Ramos (cell line): ENCODE data around the gene APP.

Source experiments
- in situ Hi-C: fragments of 300-500 bp; cut with MboI; formaldehyde crosslinking; loops from one replicate; pipeline ENCODE4 v1.14.3; 2022; ENCODE audit warnings: low sequenced_read_pairs; ENCODE audit not compliant: unreplicated experiment

The APP gene

DNA sequence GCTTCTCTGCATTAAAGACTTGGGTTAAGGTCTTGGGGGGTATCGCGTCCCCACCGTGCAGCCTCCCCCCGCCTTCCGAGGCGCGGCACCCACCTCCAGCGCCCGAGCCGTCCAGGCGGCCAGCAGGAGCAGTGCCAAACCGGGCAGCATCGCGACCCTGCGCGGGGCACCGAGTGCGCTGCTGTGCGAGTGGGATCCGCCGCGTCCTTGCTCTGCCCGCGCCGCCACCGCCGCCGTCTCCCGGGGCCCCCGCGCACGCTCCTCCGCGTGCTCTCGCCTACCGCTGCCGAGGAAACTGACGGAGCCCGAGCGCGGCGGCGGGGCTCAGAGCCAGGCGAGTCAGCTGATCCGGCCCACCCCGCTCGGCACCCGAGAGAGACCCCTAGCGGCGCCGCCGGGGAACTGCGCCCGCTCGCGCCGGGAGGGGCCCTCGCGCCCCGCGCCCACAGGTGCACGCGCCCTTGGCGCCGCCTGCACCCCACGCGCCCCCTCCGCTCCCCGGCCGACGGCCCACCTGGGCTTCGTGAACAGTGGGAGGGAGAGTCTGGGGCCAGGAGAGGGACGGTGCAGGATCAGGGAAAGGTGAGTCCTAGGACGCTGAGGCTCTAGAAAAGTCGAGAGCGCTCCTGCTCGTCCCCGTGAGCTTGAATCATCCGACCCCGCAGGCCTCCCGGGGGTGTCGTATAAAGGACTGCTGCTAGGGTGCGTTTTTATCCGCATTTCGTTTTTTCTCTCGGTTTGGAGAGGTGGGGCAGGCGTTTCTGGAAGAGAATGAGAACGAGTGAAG lies at the start of gene APP:
Gene APP (minus strand): TSS at position 300 of the 787 bp plus-strand sequence. CDS start 150 bp downstream, at position 150.
- in situ Hi-C loops = no loop called here

DNA sequence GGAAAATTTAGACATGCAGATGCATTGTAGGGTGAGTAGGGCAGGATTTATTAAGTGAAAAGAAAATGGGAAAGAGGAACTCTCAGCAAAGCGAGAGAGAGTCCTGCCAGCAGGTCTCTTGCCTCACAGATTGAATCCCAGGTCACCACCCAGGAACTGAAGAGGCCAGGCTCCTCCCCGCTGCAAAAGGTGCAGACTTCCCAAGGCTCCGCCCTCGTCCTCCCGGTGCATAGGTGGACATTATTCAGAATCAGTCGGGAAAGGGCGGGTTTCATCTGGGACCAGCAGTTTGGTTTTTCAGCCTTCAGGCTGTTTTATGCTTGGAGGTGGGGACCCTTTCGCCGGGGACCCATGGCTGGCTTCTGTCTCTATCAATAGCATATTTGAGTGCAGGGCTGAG lies 41.6 kb upstream of the APP start:
- in situ Hi-C loops = no loop called here

- in situ Hi-C loops = no loop called here
Measured at GRCh38 chr21:26210614-26211013, 40.0 kb upstream of the APP start.

GRCh38 chr21:26207021-26207420 lies 36.5 kb upstream of the APP start:
- in situ Hi-C loops = no loop called here

- in situ Hi-C loops = no loop called here
Measured at GRCh38 chr21:26199456-26199855, 28.9 kb upstream of the APP start.

GRCh38 chr21:26195708-26196107 lies 25.1 kb upstream of the APP start:
- in situ Hi-C loops = no loop called here

- in situ Hi-C loops = no loop called here
Measured at GRCh38 chr21:26194811-26195251, 24.3 kb upstream of the APP start.

- in situ Hi-C loops = no loop called here
Measured at GRCh38 chr21:26194326-26194725, 23.8 kb upstream of the APP start.

- in situ Hi-C loops = no loop called here
Measured at GRCh38 chr21:26191609-26192008, 21.0 kb upstream of the APP start.

- in situ Hi-C loops = no loop called here
Measured at GRCh38 chr21:26188422-26188821, 17.9 kb upstream of the APP start.

- in situ Hi-C loops = no loop called here
Measured at GRCh38 chr21:26185446-26185845, 14.9 kb upstream of the APP start.

GRCh38 chr21:26185021-26185420 lies 14.5 kb upstream of the APP start:
- in situ Hi-C loops = no loop called here

DNA sequence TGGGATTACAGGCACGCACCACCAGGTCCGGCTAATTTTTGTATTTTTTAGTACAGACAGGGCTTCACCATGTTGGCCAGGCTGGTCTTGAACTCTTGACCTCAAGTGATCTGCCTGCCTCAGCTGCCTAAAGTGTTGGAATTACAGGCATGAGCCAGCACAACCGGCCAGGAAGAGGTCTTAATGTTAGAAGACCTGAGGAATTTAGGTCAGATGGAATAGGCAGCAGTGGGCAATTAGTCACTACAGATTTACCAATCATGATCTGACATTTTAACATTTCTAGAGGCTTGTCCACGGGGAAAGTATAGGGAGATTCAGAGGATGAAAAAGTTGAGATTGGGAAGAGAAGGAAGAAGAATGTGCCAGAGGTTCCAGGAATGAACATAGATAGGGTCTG lies 8.9 kb upstream of the APP start:
- in situ Hi-C loops = no loop called here

DNA sequence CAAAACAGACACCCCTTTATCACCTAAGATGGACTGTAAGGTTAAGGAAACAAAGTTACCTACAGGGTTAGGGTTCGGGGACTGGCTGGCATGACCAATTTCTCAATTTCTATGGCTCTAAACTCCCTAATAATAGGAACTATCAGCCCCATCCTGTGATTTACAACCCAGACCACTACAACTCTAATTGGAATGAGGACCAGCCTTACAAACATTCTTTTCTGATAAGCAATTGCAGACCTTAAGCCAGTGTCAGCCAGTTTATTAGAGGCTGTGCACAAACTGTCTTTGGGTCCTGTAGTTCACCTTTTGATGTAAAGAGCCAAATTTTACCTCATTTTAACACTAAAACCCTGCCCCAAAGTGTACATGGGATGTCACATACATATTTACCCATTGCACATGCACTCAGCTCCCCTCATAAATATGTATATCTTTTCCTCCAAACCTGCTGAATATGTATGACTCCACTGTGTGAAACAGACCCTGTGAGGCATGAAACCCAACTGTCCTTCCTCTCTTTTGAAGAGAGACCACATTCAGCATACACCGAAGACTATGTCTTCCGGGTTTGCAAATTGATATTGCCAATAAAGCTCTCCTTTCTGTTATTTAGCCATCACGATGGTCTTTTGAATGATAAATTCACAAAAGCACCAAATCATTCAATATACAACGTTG lies 7.3 kb upstream of the APP start:
- in situ Hi-C loops = no loop called here

GRCh38 chr21:26177187-26177586 lies 6.6 kb upstream of the APP start:
- in situ Hi-C loops = no loop called here

DNA sequence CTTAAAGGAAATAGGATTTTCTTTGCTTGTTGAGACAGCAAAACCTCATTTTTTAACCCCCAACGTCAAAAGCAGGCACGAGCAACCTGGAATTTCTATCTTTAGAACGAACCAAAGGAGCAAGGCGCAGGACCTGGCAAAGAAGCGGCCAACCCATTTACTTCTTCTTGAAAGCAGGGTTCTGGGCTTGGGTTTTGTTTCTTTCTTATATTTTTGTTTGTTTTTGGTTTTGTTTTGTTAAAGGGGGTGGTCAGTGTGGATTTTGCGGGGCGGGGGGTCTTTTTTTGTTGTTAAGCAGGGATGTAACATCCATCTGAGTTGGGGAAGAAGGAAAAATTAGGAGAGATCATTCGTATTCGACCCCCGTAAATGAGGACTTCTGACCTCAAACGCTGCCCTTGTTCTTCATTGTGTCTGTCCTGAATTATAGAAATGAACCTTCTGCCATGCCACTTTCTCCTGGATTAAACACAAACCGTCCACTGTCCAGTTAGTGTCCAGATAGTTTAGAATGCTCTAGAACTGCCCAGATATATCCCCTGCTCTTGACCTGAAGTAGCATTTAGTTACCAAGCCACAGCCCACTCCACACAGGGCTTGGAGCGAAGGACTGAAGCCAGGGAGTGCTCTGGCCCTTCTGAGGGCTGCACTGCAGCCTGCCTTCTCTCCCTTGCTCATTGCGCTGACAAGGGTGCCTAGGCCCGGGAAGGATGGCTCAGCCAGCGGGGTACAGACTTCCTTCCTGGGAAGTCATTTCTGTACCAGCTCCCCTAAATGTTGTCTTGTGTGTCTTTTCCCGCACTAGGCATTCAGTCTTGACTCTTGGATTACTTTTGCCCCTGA lies 909 bp upstream of the APP start:
- in situ Hi-C loops = no loop called here

GRCh38 chr21:26169611-26170470 lies 729 bp downstream of the APP start:
- in situ Hi-C loops = no loop called here

GRCh38 chr21:26169061-26169610 lies 1.4 kb downstream of the APP start:
- in situ Hi-C loops = no loop called here

DNA sequence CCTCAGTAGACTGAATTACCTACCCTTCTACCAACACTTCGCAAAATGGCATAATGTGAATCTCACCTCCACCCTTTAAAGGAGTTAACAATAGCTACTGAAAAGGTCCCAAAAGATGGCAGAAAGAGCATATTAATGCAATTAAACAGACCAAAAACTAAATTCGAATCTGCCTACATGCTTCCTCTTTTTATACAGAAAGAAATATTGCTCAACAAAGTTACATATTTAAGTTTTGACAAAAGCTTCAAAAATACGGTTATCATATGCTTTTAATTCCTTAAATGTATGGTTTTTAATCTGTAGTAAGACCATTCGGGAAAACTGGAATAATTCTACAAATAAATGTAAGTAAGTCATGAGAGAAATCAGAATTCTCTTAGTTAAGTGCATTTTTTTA lies 2.2 kb downstream of the APP start:
- in situ Hi-C loops = no loop called here

- in situ Hi-C loops = no loop called here
Measured at GRCh38 chr21:26167593-26167992, 3.0 kb downstream of the APP start.
